Central memory CD4-positive, alpha-beta T cell (primary cell): ENCODE data around the gene RNF224.

ENCODE experiments used
- DNase-seq: peaks from one replicate; pipeline ENCODE4 v3.0.0; 2022
- total RNA-seq, 3 experiments: gene quantifications; one replicate each; lab custom pipeline; 2026; lab: John Stamatoyannopoulos, UW

The RNF224 gene
- 0 to 0.19 (median 0.04) reads per million in 3 experiments for total RNA-seq

DNA sequence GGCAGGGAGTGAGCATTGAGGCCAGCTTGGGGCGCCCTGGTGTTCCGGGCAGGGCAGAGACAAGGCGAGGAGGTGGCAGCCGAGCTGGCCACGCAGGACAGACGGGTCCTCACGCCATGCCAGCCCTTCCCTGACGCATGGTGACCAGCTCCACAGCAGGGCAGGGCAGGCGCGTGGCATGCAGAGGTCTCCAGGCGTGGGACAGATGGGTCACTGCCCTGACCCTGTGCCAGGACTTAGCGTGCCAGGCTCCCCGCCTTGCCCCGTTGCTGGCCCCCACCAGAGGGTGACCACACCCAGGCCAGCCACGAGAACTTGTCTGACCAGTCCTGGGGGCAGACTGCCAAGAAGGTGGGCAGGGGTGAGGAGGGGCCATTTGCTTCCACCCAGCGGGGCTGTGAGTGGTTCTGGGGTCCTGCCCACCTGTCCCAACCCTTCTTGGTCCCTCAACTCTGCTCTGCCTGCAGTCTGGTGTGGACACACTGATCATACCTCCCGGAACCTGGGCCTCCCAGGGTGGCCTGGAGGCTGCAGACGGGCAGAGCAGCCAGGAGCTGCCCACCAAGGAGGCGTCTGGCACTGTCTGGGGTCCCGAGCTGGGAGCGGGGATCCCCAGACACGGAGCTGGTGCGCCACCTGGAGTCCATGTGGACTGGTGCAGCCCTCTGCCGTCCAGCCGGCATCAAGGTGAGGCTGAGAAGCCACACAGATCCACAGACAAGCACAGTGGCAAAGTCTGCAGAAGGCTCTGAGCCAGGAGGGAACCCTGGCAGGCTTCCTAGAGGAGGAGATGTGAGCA lies at the start of gene RNF224:
Gene RNF224 (plus strand): TSS at position 449 of the 799 bp plus-strand sequence. CDS start 834 bp downstream, outside the sequence.
- DNase-seq, result peak; percentile 70

DNA sequence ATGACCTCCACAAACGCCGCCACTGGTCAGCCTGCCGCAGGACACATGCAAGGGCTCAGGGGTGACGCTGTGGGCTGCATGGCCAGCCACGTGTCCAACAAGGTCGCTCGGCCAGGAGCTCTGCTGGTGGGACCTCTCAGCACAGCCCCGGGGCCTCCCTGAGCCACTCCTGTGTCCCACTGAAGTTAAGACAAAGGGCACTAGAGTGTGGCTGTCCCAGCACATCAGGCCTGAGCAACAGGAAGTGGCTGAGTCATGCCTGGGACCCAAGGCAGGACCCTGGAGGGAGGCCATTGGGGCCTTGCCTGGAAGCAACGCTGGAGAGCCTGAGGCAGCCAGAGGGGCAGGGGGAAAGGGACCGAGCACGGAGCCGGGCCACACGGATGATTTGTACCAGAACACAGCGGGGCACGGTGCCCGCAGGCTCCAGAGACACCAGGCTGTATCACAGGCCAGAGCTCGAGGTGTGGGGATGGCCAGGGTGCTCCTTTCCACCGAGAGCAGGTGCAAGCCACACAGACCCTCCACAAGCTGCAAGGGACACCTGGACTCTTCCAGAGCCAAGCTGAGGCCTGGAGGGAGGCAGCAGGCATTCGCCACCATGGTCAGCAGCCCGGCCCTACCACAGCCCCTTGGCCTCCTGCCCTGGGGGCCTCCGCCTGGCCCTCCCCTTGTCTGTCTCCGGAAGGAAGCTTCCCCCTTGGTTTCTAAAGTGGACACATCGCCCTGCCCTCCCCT lies 48.9 kb upstream of the RNF224 start:
- no peak for DNase-seq

GRCh38 chr9:137178939-137179630 lies 48.2 kb upstream of the RNF224 start:
- DNase-seq, result no peak

- DNase-seq, result no peak
Measured at GRCh38 chr9:137179761-137180160, 47.5 kb upstream of the RNF224 start.

- no peak for DNase-seq
Measured at GRCh38 chr9:137180491-137180890, 46.8 kb upstream of the RNF224 start.

DNA sequence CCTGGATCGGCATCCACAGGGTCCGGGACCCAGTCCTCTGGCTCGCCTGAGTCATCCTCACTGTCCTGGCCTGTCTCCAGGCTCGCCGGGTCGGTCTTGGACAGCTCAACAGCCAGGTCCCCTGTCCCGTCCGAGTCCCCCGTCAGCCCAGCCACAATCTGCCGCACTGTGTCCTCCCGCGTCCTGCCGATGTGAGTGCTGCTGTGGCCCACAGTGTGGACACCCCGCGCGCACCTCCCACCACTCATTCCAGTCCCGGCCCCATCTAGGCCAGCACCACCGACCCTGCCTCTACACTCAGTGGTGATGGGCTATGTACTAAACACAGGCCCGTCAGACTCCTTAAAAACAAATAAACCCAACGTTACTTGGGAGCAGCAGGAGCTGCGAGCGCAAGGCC lies 45.6 kb upstream of the RNF224 start:
- DNase-seq, result no peak

DNA sequence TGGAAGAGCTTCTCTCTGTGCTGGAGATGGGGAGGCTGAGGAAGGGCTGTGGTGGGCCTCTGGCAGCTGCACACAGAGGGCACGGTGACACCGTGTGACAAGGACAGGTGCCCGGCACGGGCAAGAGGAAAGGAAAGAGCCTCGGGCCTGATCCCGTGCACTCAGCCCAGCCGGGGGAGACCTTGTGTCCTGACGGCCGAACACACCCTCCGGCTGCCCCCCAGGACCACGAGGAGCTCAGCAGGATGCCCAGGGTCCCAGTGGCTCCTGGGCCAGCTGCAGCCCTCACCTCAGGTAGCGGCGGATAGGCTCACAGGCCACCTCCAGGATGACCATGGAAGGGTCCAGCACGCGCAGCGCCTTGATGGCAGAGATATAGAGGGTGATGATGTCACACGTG lies 44.5 kb upstream of the RNF224 start:
- DNase-seq, result no peak

DNA sequence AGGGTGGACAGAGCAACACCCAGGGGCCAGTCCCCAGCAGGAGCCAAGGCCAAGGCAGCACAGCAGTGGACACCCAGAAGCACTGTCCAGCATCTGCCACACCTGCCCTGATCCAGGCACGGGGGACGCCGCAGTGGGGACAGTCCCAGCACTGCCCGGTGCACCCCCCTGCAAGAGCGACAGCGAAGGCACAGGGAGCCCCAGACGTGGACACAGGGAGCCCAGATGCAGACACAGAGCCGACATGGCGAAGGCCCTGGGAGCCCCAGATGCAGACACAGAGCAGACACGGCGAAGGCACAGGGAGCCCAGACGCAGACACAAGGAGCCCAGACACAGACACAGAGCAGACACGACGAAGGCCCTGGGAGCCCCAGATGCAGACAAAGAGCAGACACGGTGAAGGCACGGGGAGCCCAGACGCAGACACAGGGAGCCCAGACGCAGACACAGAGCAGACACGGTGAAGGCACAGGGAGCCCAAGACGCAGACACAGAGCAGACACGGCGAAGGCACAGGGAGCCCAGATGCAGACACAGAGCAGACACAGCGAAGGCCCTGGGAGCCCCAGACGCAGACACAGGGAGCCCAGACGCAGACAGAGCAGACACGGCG lies 43.2 kb upstream of the RNF224 start:
- DNase-seq, result no peak

DNA sequence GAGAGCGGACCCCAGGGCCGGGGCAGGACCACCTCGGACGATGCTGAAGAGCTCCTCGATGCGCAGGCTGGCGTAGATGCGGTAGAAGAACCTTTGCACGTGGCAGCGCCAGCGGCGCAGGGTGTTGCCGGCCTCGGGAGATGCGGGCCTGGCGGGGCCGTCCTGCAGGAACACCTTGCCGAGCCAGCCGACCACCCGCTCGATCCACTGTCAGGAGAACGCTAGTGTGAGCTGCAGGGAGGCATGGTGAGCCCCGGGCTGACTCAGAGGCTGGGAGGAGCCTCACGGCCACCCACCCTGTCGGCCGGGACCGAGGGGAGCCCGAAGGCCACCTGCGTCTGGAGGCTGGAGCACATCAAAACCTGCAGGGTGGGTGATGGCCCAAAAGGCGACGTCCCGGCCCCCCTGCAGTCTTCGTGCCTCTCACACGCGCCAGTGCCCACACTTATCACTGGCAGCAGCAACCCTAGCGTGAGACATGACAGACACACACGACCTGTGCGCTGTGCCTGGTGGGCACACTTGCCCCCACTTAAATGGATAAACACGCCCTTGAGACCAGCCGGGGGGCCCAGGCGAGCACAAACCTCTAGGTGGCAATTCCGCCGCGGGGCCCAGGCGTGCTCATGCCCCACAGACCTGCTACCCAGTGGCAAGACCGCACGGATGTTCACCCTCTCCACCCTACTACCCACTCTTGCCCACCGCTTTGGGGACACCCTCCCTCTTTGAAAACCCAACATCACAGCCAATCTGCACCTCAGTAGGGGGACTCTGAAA lies 42.2 kb upstream of the RNF224 start:
- no peak for DNase-seq

DNA sequence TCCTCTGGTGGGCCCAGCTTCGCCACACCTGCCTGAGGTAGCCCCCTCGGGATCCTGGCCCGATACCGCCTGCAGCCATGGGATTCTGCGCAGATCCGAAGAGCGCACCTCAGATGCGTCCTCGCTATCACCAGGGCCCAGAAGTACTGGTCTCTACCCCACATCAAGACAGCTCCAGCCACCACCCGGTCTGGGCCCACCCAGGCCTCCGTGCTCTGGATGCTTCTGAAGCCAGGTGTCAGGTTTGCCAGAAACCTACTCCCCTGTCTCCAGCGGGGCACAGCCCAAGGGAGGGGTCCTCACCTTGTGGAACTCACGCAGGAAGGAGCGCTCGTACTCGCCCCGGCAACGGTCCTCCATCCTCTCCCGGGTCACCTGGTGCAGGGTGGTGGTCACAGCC lies 41.4 kb upstream of the RNF224 start:
- DNase-seq, result no peak

DNA sequence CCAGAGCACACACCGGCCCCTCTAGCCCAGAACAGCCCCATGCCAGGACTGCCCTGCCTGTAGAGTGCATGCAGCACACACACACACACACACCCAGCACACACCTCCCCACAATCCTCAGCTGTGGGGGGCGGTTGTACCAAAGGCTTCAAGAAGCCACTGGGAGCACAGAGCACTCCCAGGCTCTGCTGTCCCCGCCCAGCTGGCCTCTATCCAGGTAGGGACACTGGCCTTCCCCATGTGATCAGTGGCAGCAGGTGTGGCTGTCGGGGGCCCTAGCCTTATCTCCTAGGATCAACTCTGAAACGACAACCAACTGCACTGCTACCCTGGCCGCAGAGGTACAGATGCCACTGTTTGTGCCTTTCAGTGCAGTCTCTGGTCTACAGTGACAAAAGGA lies 40.9 kb upstream of the RNF224 start:
- no peak for DNase-seq

- no peak for DNase-seq
Measured at GRCh38 chr9:137187386-137187785, 39.9 kb upstream of the RNF224 start.

DNA sequence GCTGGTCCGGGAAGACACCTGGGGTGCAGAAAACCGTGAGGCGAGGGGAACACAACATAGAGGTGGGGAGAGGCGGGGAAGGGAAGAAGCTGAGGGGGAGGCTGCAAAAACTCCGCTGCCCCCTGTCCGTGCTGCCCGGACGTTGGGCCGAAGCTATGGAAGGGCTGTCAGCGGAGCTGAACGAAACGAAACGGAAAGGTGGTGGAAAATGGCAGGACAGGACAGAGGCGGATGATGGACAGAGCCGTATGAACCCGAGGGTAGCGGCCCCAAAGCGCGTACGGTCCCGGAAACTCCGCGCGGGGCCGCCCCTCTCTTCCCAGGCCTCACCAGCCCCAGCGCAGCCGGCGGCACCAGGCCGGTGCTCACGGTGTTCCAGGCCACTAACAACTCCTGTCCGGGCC lies 39.2 kb upstream of the RNF224 start:
- no peak for DNase-seq

- DNase-seq, result peak; percentile 90
Measured at GRCh38 chr9:137188490-137189296, 38.6 kb upstream of the RNF224 start, which contains the start of the genes ANAPC2 and SSNA1. ANAPC2 (minus strand) TSS chr9:137188560; CDS start chr9:137188532, 28 bp downstream. SSNA1 (plus strand) TSS chr9:137188676; CDS start chr9:137188727, 51 bp downstream.

DNA sequence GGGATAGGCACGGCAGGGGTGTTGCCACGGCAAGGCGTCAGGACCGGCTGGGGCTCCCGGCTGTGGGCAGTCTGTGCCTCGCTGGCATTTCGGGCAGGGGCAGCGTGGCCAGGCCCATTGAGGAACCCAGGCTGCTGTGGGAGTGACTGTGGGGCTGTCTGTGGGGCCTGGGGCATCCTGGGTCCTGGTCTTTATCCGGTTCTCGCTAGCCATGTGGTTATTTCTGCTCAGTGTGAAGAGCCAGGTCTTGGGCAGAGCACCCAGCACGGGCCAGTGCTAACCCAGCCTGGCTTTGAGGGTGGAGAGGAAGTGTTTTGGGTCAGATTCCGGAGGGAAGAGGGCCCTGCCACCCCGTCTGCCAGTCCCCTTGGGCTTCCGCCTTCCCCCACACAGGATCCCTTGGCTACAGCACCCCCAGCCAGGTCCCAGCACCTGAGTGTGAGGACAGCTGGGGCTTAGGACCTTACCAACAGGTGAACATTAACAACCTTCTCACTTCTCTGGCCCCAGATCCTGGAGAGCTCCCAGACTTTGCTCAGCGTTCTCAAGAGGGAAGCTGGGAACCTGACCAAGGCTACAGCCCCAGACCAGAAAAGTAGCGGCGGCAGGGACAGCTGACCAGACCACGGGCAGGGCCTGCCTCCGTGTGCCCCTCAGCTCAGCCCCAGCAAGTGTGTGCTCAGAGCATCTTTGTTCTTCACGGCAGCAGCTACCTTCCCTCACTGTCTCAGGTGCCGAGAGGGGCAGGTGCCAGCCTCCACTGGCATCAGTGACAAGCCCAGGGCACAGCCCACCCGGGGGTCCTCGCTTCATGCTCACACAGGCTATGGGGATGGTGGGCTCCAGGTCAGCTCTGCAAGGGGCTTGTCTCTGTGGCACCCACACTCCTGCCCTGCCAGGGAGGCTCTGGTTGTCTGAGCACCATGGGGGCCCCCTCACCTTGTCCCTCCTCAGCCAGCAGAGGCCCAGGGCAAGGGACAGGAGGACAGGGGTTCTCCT lies 37.7 kb upstream of the RNF224 start:
- no peak for DNase-seq

GRCh38 chr9:137190315-137190856 lies 36.9 kb upstream of the RNF224 start:
- DNase-seq, result no peak

DNA sequence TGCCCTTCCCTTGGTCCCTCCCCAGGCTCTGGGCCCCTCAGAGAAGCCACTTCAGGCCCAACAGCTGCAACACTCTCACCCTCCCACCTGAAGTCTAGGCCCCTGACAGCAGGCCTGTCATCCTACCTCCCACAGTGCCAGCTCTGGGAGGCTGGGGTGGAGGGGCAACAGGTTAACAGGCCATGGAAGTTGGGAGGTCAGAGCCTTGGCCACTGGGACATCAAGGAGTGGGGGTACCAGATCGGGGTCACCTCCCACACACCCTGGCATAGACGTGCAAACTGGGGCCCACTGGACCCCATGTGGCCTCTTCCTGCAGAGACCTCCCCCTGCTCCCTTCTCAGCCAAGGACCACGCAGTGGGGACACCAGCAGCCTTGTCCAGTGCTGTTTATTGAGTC lies 36.1 kb upstream of the RNF224 start:
- DNase-seq, result no peak

- DNase-seq, result no peak
Measured at GRCh38 chr9:137191691-137192447, 35.4 kb upstream of the RNF224 start.

GRCh38 chr9:137192448-137192780 lies 34.9 kb upstream of the RNF224 start:
- DNase-seq, result no peak
